DOHH2 (cell line): ENCODE data around the gene NME7.
"Not testable (repeated sequence)": the region's sequence is repeated elsewhere in the genome, so short reads cannot be mapped to it uniquely, and the experiment has no call there.

Experiments used
- H3F3A ChIP-seq: fragments of 200-600 bp; sonication (generic), shearing (Covaris generic); 2 replicates; pipeline ENCODE4 v1.6.0; 2016; ENCODE audit warnings: antibody characterized with exemption, mild to moderate bottlenecking; ENCODE audit not compliant: control insufficient read depth, insufficient read depth
- H3K27ac ChIP-seq: fragments of 200-600 bp; sonication (generic); 2 replicates; pipeline ENCODE4 v1.5.1; 2014; ENCODE audit warnings: low read depth, mild to moderate bottlenecking, low read length, moderate library complexity
- H3K27me3 ChIP-seq: fragments of 200-600 bp; sonication (generic); 2 replicates; pipeline ENCODE4 v1.6.1; 2014; ENCODE audit warnings: mild to moderate bottlenecking, low read length, mixed read lengths; ENCODE audit not compliant: control insufficient read depth
- H3K36me3 ChIP-seq: fragments of 200-600 bp; sonication (generic); 2 replicates; pipeline ENCODE4 v1.6.1; 2014; ENCODE audit warnings: mild to moderate bottlenecking, low read length, moderate library complexity, mixed read lengths; ENCODE audit not compliant: control insufficient read depth
- H3K4me1 ChIP-seq: fragments of 200-600 bp; sonication (generic); 2 replicates; pipeline ENCODE4 v1.6.1; 2014; ENCODE audit warnings: mild to moderate bottlenecking, low read length, mixed read lengths; ENCODE audit not compliant: control insufficient read depth
- H3K4me2 ChIP-seq: fragments of 200-600 bp; sonication (generic); 2 replicates; pipeline ENCODE4 v1.6.0; 2014; ENCODE audit warnings: mild to moderate bottlenecking, low read length, moderate library complexity
- H3K4me3 ChIP-seq: fragments of 200-600 bp; sonication (generic); 2 replicates; pipeline ENCODE4 v1.5.1; 2014; ENCODE audit warnings: mild to moderate bottlenecking, low read length, mixed read lengths
- H3K79me2 ChIP-seq: fragments of 200-600 bp; sonication (generic); 2 replicates; pipeline ENCODE4 v1.6.1; 2014; ENCODE audit warnings: mild to moderate bottlenecking, low read length, mixed read lengths; ENCODE audit not compliant: control insufficient read depth
- H3K9me2 ChIP-seq: fragments of 200-600 bp; sonication (generic); replicated peaks from 2 replicates; pipeline ENCODE4 v1.6.1; 2014; ENCODE audit warnings: mild to moderate bottlenecking, low read length, mixed read lengths; ENCODE audit not compliant: control insufficient read depth
- H3K9me3 ChIP-seq: fragments of 200-600 bp; sonication (generic); 2 replicates; pipeline ENCODE4 v1.6.1; 2014; ENCODE audit warnings: antibody characterized with exemption, low read length, mixed read lengths; ENCODE audit not compliant: control insufficient read depth, insufficient read depth
- H4K20me1 ChIP-seq: fragments of 200-600 bp; sonication (generic); 2 replicates; pipeline ENCODE4 v1.6.0; 2014; ENCODE audit warnings: low read depth, mild to moderate bottlenecking, antibody characterized with exemption, low read length, moderate library complexity; ENCODE audit not compliant: control insufficient read depth, insufficient read depth
- EZH2phosphoT487 ChIP-seq: fragments of 200-600 bp; sonication (generic); IDR thresholded peaks from 2 replicates; pipeline ENCODE4 v1.6.1; 2017; ENCODE audit warnings: borderline replicate concordance, mild to moderate bottlenecking, antibody characterized with exemption, low read length, moderate library complexity, mixed read lengths
- TF ChIP-seq, protein P1 (sequence below): fragments of 200-600 bp; sonication (generic); IDR thresholded peaks from one replicate; pipeline ENCODE4 v1.5.1; 2014; ENCODE audit warnings: antibody characterized with exemption, mild to moderate bottlenecking, low read depth, low read length; ENCODE audit not compliant: poor library complexity, severe bottlenecking

Gene NME7

DNA sequence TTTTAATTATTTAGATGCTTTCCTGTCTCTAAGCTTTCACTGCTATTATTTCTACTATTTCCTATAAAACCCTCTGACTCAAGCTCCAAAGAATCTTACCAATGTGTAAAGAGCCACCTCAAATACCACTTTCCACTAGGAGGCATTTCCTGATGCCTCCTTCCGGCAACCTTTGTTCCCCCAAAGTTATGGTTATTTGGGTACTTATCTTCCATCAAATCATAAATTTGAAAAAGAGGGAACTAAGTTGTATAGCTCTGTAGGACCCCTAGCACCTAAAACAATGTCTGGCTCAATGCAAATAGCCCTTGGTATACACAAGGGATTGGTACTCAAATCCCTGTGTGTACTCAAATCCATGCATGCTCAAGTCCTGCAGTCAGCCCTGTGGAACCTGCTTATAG lies 79.6 kb downstream of the NME7 start:
- no peak overlapping the region for H3K27ac ChIP-seq
- H3K4me2 ChIP-seq: no peak overlapping the region
- no peaks in the 10 kb centered on the region for H4K20me1 ChIP-seq
- H3K36me3 ChIP-seq: no peaks in the 10 kb centered on the region
- TF ChIP-seq, protein P1, sequence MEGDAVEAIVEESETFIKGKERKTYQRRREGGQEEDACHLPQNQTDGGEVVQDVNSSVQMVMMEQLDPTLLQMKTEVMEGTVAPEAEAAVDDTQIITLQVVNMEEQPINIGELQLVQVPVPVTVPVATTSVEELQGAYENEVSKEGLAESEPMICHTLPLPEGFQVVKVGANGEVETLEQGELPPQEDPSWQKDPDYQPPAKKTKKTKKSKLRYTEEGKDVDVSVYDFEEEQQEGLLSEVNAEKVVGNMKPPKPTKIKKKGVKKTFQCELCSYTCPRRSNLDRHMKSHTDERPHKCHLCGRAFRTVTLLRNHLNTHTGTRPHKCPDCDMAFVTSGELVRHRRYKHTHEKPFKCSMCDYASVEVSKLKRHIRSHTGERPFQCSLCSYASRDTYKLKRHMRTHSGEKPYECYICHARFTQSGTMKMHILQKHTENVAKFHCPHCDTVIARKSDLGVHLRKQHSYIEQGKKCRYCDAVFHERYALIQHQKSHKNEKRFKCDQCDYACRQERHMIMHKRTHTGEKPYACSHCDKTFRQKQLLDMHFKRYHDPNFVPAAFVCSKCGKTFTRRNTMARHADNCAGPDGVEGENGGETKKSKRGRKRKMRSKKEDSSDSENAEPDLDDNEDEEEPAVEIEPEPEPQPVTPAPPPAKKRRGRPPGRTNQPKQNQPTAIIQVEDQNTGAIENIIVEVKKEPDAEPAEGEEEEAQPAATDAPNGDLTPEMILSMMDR: no peak
- no peak for TF ChIP-seq EZH2phosphoT487
- no peaks in the 10 kb centered on the region for H3K9me3 ChIP-seq
- H3F3A ChIP-seq: no peaks in the 10 kb centered on the region
- no peaks in the 10 kb centered on the region for H3K27me3 ChIP-seq
- H3K9me2 ChIP-seq: no peaks in the 10 kb centered on the region
- H3K4me1 ChIP-seq: no peaks in the 10 kb centered on the region
- H3K79me2 ChIP-seq: no peaks in the 10 kb centered on the region
- H3K4me3 ChIP-seq: no peak overlapping the region

DNA sequence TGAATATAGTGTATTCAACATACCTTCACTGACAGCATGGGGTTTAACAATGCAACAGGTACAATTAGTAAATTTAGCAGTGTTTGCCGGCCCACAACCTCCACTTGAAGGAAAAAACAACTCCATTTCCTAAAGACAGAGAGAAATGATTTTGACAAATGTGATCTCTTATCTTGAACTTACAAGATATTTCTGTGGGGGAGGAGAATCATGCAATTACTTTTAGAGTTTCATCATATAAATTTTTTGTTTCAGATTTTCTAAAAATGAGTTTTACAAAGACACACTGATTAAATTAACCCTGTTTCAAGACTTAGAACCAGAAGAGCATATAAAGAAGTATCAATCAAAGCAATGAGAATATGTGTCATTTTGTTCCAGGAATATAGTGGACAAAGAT lies 80.3 kb downstream of the NME7 start:
- Histone ChIP-seq H3K27me3 (no peaks in the 10 kb centered on the region), H3F3A (no peaks in the 10 kb centered on the region), H3K9me2 (no peaks in the 10 kb centered on the region), H3K4me2 (no peak overlapping the region), H3K27ac (no peak overlapping the region), H3K36me3 (no peaks in the 10 kb centered on the region), H3K9me3 (no peaks in the 10 kb centered on the region), H4K20me1 (no peaks in the 10 kb centered on the region), H3K79me2 (no peaks in the 10 kb centered on the region), H3K4me1 (no peaks in the 10 kb centered on the region), H3K4me3 (no peak overlapping the region)
- TF ChIP-seq, protein P1: no peak
- TF ChIP-seq EZH2phosphoT487: no peak

DNA sequence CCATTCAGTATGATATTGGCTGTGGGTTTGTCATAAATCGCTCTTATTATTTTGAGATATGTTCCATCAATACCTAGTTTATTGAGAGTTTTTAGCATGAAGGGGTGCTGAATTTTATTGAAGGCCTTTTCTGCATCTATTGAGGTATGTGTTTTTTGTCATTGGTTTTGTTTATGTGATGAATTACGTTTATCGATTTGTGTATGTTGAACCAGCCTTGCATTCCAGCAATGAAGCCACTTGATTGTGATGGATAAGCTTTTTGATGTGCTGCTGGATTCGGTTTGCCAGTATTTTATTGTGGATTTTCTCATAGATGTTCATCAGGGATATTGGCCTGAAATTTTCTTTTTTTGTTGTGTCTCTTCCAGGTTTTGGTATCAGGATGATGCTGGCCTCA lies 86.0 kb downstream of the NME7 start:
- H4K20me1 ChIP-seq, H3K4me3 ChIP-seq, H3K9me3 ChIP-seq, H3K27ac ChIP-seq, H3K79me2 ChIP-seq, H3K27me3 ChIP-seq, H3K36me3 ChIP-seq, H3K4me1 ChIP-seq, H3K9me2 ChIP-seq, H3K4me2 ChIP-seq, H3F3A ChIP-seq: not testable (repeated sequence)

DNA sequence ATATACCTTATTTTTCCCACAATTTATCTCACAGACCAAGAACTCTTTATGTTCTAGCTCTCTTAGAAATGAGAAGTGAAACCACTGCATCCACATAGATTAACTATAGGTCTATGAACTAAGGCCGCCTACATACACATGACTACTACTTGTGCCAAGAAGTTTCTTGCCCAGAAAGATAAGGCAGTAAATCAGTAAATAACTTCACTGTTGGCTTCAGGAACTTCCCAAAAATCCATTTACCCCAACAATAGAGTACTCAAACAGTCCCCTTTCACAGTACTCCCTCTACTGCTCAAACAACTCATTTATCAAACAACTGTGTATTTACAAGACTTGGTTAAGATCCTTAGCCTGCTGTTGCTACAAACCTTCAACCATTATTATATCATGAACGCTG lies 96.5 kb downstream of the NME7 start:
- TF ChIP-seq, protein P1: no peak
- TF ChIP-seq EZH2phosphoT487: no peak
- no peak overlapping the region for H3K4me2 ChIP-seq

More for the DNA sequence above, 96.5 kb downstream of the NME7 start:
- H3K4me3 ChIP-seq: no peak overlapping the region
- H3K9me2 ChIP-seq: no peaks in the 10 kb centered on the region
- H3K27ac ChIP-seq: no peak overlapping the region
- no peaks in the 10 kb centered on the region for H3K79me2 ChIP-seq
- no peaks in the 10 kb centered on the region for H3K36me3 ChIP-seq
- H3K27me3 ChIP-seq: no peaks in the 10 kb centered on the region
- no peaks in the 10 kb centered on the region for H3F3A ChIP-seq
- H3K4me1 ChIP-seq: no peaks in the 10 kb centered on the region
- H3K9me3 ChIP-seq: no peaks in the 10 kb centered on the region
- H4K20me1 ChIP-seq: no peaks in the 10 kb centered on the region
